HCT116 (cell line): ENCODE measurements around the gene MED27. TPM values are rescaled to one million over a fixed set of nuclear protein-coding genes. Genes with fewer than 3 reads are reported as not detected.

ENCODE experiments used
- ATAC-seq: fragments of 200-7000 bp; cut with Tn5 transposase; 2 replicates; pipeline ENCODE4 v1.9.1; 2020; ENCODE audit warnings: mild to moderate bottlenecking, moderate library complexity
- BruUV-seq: library from RNA; stranded (reverse); fragments of 400-500 nt; replicated peaks from 2 replicates; lab custom pipeline; 2021; lab: Mats Ljungman, UMichigan
- CTCF ChIA-PET: fragments of 300-600 bp; sonication (Branson Sonifier 250); formaldehyde crosslinking; loops from one replicate; lab custom pipeline; 2021; ENCODE audit warnings: antibody characterized with exemption; lab: Charles Lee
- POLR2A ChIA-PET: fragments of 300-600, 350-600 bp; sonication (Branson Sonifier 250); formaldehyde crosslinking; loops from one replicate; lab custom pipeline; 2021; ENCODE audit warnings: antibody characterized with exemption; lab: Charles Lee
- RAD21 ChIA-PET, 2 experiments: fragments of 300-600 bp; sonication (Branson Sonifier 250); formaldehyde crosslinking; loops; one replicate each; lab custom pipeline; 2023; ENCODE audit warnings: low total read pairs in 2 of 2; ENCODE audit not compliant: uncharacterized antibody in 2 of 2, unreplicated experiment in 2 of 2, low non-redundant PET in 1 of 2; lab: Charles Lee
- DNase-seq: peaks from one replicate; pipeline ENCODE4 v3.0.0-alpha.2; 2010; ENCODE audit warnings: low read depth, low spot score
- H2AFZ ChIP-seq: fragments of 200-600 bp; shearing (Covaris generic), sonication (generic); 2 replicates; pipeline ENCODE4 v1.6.1; 2017; ENCODE audit warnings: low read depth, mixed run types, mixed read lengths, antibody characterized with exemption, low read length; ENCODE audit not compliant: poor library complexity, severe bottlenecking
- H3K27ac ChIP-seq: 2 replicates; pipeline ENCODE4 v1.5.1; 2012; ENCODE audit warnings: low read depth, low read length
- H3K27me3 ChIP-seq: fragments of 200-600 bp; sonication (generic); 2 replicates; pipeline ENCODE4 v1.6.1; 2016; ENCODE audit warnings: mixed run types, low read length, mixed read lengths; ENCODE audit not compliant: insufficient read depth
- H3K36me3 ChIP-seq, 2 experiments: fragments of 200-500 bp in 1 of 2; fragments of 200-600 bp in 1 of 2; sonication (Bioruptor generic) in 1 of 2; sonication (generic) in 1 of 2; 2 replicates each; pipeline versions ENCODE4 v1.5.1 to v1.6.1; 2014 to 2016; ENCODE audit warnings: low read length in 2 of 2, inconsistent platforms in 1 of 2, mixed read lengths in 1 of 2, mixed run types in 1 of 2; ENCODE audit not compliant: insufficient read depth in 2 of 2, control insufficient read depth in 1 of 2
- H3K4me1 ChIP-seq, 2 experiments: fragments of 200-600 bp in 1 of 2; sonication (generic) in 1 of 2; 2 replicates each; pipeline versions ENCODE4 v1.5.1 to v1.6.1; 2012 to 2017; ENCODE audit warnings: low read length in 2 of 2, inconsistent platforms in 1 of 2, mild to moderate bottlenecking in 1 of 2, mixed read lengths in 1 of 2, mixed run types in 1 of 2, moderate library complexity in 1 of 2; ENCODE audit not compliant: insufficient read depth in 2 of 2, control insufficient read depth in 1 of 2
- H3K4me2 ChIP-seq: fragments of 200-600 bp; sonication (generic); 2 replicates; pipeline ENCODE4 v1.6.1; 2017; ENCODE audit warnings: mixed run types, low read length, mixed read lengths
- H3K4me3 ChIP-seq, 2 experiments: fragments of 200-600 bp in 1 of 2; sonication (generic) in 1 of 2; replicated peaks in 1 of 2; 2 replicates each; pipeline ENCODE4 v1.5.1; 2011 to 2016; ENCODE audit warnings: low read length in 2 of 2, control low read depth in 1 of 2, low read depth in 1 of 2, mild to moderate bottlenecking in 1 of 2, mixed read lengths in 1 of 2, mixed run types in 1 of 2
- H3K79me2 ChIP-seq: fragments of 200-600 bp; sonication (generic); 2 replicates; pipeline ENCODE4 v1.6.1; 2017; ENCODE audit warnings: mild to moderate bottlenecking, mixed run types, low read length, moderate library complexity, mixed read lengths; ENCODE audit not compliant: insufficient read depth
- H3K9ac ChIP-seq: fragments of 200-600 bp; sonication (generic); 2 replicates; pipeline ENCODE4 v1.6.1; 2016; ENCODE audit warnings: low read length, mixed read lengths
- H3K9me2 ChIP-seq: fragments of 200-600 bp; sonication (generic), shearing (Covaris generic); 2 replicates; pipeline ENCODE4 v1.6.1; 2017; ENCODE audit warnings: mixed run types, mild to moderate bottlenecking, moderate library complexity; ENCODE audit not compliant: insufficient read depth
- H3K9me3 ChIP-seq, 2 experiments: fragments of 200-500 bp in 1 of 2; fragments of 200-600 bp in 1 of 2; sonication (Bioruptor generic) in 1 of 2; sonication (generic) in 1 of 2; 2 replicates each; pipeline ENCODE4 v1.6.1; 2014 to 2017; ENCODE audit warnings: low read length in 2 of 2, mixed read lengths in 2 of 2, inconsistent platforms in 1 of 2, low read depth in 1 of 2, mild to moderate bottlenecking in 1 of 2, mixed run types in 1 of 2, moderate library complexity in 1 of 2; ENCODE audit not compliant: control insufficient read depth in 1 of 2, insufficient read depth in 1 of 2
- H4K20me1 ChIP-seq: fragments of 200-600 bp; sonication (generic), shearing (Covaris generic); 2 replicates; pipeline ENCODE4 v1.6.1; 2017; ENCODE audit warnings: mixed run types, mild to moderate bottlenecking, moderate library complexity; ENCODE audit not compliant: insufficient read depth
- CEBPB ChIP-seq: IDR thresholded peaks from 2 replicates; pipeline ENCODE4 v1.6.1; 2012; ENCODE audit warnings: low read depth
- EGR1 ChIP-seq: IDR thresholded peaks from 2 replicates; pipeline ENCODE4 v1.6.1; 2012; ENCODE audit warnings: low read depth
- EZH2phosphoT487 ChIP-seq: fragments of 200-600 bp; IDR thresholded peaks from 2 replicates; pipeline ENCODE4 v1.6.1; 2018; ENCODE audit warnings: antibody characterized with exemption, borderline replicate concordance
- FOSL1 ChIP-seq: IDR thresholded peaks from 2 replicates; pipeline ENCODE4 v1.6.1; 2012; ENCODE audit warnings: low read depth
- POLR2A ChIP-seq: IDR thresholded peaks from 2 replicates; pipeline ENCODE4 v1.7.0; 2011; ENCODE audit warnings: borderline replicate concordance; ENCODE audit not compliant: insufficient read depth, insufficient read length; ENCODE audit errors: extremely low read depth
- RAD21 ChIP-seq: IDR thresholded peaks from 2 replicates; pipeline ENCODE4 v1.6.1; 2012; ENCODE audit warnings: low read depth, mild to moderate bottlenecking
- REST ChIP-seq: IDR thresholded peaks from 2 replicates; pipeline ENCODE4 v1.6.1; 2012; ENCODE audit warnings: low read depth
- SP1 ChIP-seq: IDR thresholded peaks from 2 replicates; pipeline ENCODE4 v1.6.1; 2012; ENCODE audit warnings: low read depth
- YY1 ChIP-seq: IDR thresholded peaks from 2 replicates; pipeline ENCODE4 v1.6.1; 2011; ENCODE audit warnings: low read length, low read depth, moderate library complexity, mild to moderate bottlenecking; ENCODE audit not compliant: insufficient replicate concordance; ENCODE audit errors: extremely low read depth
- ZFX ChIP-seq: fragments of 450-650 bp; IDR thresholded peaks from 2 replicates; pipeline ENCODE4 v1.6.1; 2017
- intact Hi-C: fragments of 100-400 bp; cut with micrococcal nuclease; formaldehyde crosslinking; loops from 2 replicates; pipeline ENCODE4 v1.10.0; 2022
- total RNA-seq: library from RNA; stranded (reverse); gene quantifications from one replicate; pipeline ENCODE4 v1.2.1, GENCODE V29; 2021; ENCODE audit not compliant: unreplicated experiment

Gene MED27
- total RNA-seq, 1 experiment from 2014 or later = 26.9 TPM

DNA sequence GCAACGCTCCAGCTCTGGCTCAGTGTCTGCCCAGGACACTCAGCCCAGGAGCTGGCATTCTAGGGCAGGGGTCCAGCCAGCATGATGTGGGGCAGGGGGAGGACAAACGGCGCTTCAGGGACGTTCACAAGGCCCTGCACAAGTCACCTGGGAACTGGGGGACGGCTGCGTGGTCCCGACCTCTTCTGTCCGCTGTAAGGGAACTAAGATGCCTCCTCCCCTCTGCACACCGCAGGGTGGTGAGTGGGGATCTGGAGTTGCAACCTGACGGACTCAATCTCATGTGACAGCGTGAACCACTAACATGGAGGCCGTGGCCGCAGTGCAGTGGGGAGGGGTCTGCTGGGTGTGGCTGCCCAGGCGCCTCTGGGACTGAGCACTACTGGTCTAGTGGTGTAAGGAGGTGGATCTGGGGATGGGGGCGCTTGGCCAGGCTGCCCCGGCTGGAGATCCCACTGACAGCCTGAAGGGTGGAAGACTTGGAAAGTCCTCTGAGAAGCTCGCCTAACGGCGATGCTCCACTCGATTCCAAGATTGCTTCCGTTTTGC, 251.8 kb downstream of the MED27 start:
- CTCF ChIA-PET = no interaction called here
- no peaks in the 10 kb centered on the region for H4K20me1 ChIP-seq
- no peaks in the 10 kb centered on the region for H3K9me3 ChIP-seq
- no TSS peak for BruUV-seq
- H3K36me3 ChIP-seq = no peaks in the 10 kb centered on the region
- TF ChIP-seq REST (no peak), POLR2A (no peak), ZFX (no peak), SP1 (no peak), EZH2phosphoT487 (no peak), RAD21 (no peak), CEBPB (no peak), EGR1 (no peak), YY1 (no peak), FOSL1 (no peak)
- no peak overlapping the region for H3K27ac ChIP-seq
- H3K79me2 ChIP-seq = no peaks in the 10 kb centered on the region
- H2AFZ ChIP-seq = no peak overlapping the region
- POLR2A ChIA-PET = no interaction called here
- H3K4me3 ChIP-seq = no peak overlapping the region
- H3K4me2 ChIP-seq = no peak overlapping the region
- RAD21 ChIA-PET = no interaction called here
- H3K4me1 ChIP-seq = no peaks in the 10 kb centered on the region
- H3K27me3 ChIP-seq = no peaks in the 10 kb centered on the region
- ATAC-seq (no peak), DNase-seq (no peak)
- no peaks in the 10 kb centered on the region for H3K9me2 ChIP-seq
- no peak overlapping the region for H3K9ac ChIP-seq
- intact Hi-C loops = no loop called here
